K562 (cell line): ENCODE results near the gene MRPL28. TPM values are rescaled to one million over a fixed set of nuclear protein-coding genes. Genes with fewer than 3 reads are reported as not detected.

Experiments used
- CBFA2T3 ChIP-seq: fragments of 450-650 bp; IDR thresholded peaks from 2 replicates; pipeline ENCODE4 v1.6.1; 2017
- CCNT2 ChIP-seq: IDR thresholded peaks from 2 replicates; pipeline ENCODE4 v1.6.1; 2011; ENCODE audit warnings: borderline replicate concordance, low read depth, mild to moderate bottlenecking, moderate library complexity, mixed read lengths, low read length; ENCODE audit not compliant: insufficient read length; ENCODE audit errors: extremely low read depth
- CREB1 ChIP-seq, 2 experiments: sonication (generic) in 1 of 2; formaldehyde crosslinking in 1 of 2; IDR thresholded peaks; 2 replicates each; pipeline versions ENCODE4 v1.6.1 to v1.8.0; 2012 to 2022; ENCODE audit warnings: inconsistent platforms in 1 of 2, mild to moderate bottlenecking in 1 of 2, missing genetic modification reagents in 1 of 2, moderate library complexity in 1 of 2
- CREM ChIP-seq: IDR thresholded peaks from 2 replicates; pipeline ENCODE4 v1.6.1; 2014; ENCODE audit warnings: antibody characterized with exemption, low read depth
- EWSR1 ChIP-seq: fragments of 450-650 bp; IDR thresholded peaks from 2 replicates; pipeline ENCODE4 v1.6.1; 2018; ENCODE audit warnings: borderline replicate concordance, mild to moderate bottlenecking, low read depth, moderate library complexity; ENCODE audit not compliant: partially characterized antibody
- HDAC1 ChIP-seq, 2 experiments: fragments of 450-650 bp; IDR thresholded peaks; 2 replicates each; pipeline ENCODE4 v1.6.1; 2016 to 2017; ENCODE audit warnings: inconsistent platforms in 1 of 2, mild to moderate bottlenecking in 1 of 2, moderate library complexity in 1 of 2
- MYC ChIP-seq, 2 experiments: fragments of 250-450 bp in 1 of 2; sonication (Bioruptor Pico) in 1 of 2; IDR thresholded peaks; 2 replicates each; pipeline versions ENCODE4 v1.5.1 to v1.6.1; 2012 to 2021; ENCODE audit warnings: low read depth in 2 of 2, borderline replicate concordance in 1 of 2, improper control_type of control experiment in 1 of 2, low read length in 1 of 2, mild to moderate bottlenecking in 1 of 2, moderate library complexity in 1 of 2
- NR2C1 ChIP-seq, 2 experiments: fragments of 450-650 bp; IDR thresholded peaks; 2 replicates each; pipeline ENCODE4 v1.6.1; 2017; ENCODE audit warnings: mild to moderate bottlenecking in 2 of 2, antibody characterized with exemption in 1 of 2, inconsistent platforms in 1 of 2, missing compliant biosample characterization in 1 of 2, missing genetic modification characterization in 1 of 2
- RFX1 ChIP-seq: fragments of 450-650 bp; IDR thresholded peaks from 2 replicates; pipeline ENCODE4 v1.6.1; 2016; ENCODE audit warnings: mild to moderate bottlenecking, moderate library complexity
- ZBTB17 ChIP-seq: fragments of 450-650 bp; formaldehyde crosslinking; IDR thresholded peaks from 2 replicates; pipeline ENCODE4 v1.4.0; 2020; ENCODE audit warnings: mild to moderate bottlenecking
- ZC3H4 ChIP-seq: sonication (generic); formaldehyde crosslinking; IDR thresholded peaks from 2 replicates; pipeline ENCODE4 v1.9.0; 2021; ENCODE audit warnings: missing genetic modification reagents, borderline replicate concordance
- polyA plus RNA-seq, 8 experiments: library from polyadenylated mRNA; depleted of rRNA in 4 of 8; stranded (reverse) in 5 of 8; unstranded in 3 of 8; fragments of >200 nt; fragmentation: Nextera tagmentation in 2 of 8; fragmentation: Illumina TruSeq in 1 of 8; extraction: Ambion mirVana in 2 of 8; extraction: Trizol in 1 of 8; gene quantifications; 2 replicates each; pipeline versions ENCODE4 v1.2.1 to v1.2.3, GENCODE V29; 2011 to 2014; ENCODE audit warnings: inconsistent platforms in 1 of 8, missing spikeins in 1 of 8
- total RNA-seq, 7 experiments: library from RNA; depleted of rRNA in 6 of 7; stranded (reverse); fragments of >200 nt in 6 of 7; fragmentation: Illumina TruSeq in 2 of 7; extraction: Trizol in 2 of 7; gene quantifications; 2 replicates each; pipeline versions ENCODE4 v1.2.1 to v1.2.3, GENCODE V29; 2011 to 2021; ENCODE audit warnings: low replicate concordance in 1 of 7
- TF ChIP-seq, protein P1 (sequence below): sonication (generic); formaldehyde crosslinking; IDR thresholded peaks from 2 replicates; pipeline ENCODE4 v1.8.0; 2022; ENCODE audit warnings: missing genetic modification reagents, mild to moderate bottlenecking, borderline replicate concordance
- TF ChIP-seq, protein P2 (sequence below): IDR thresholded peaks from 3 replicates; pipeline ENCODE4 v1.6.1; 2011; ENCODE audit warnings: borderline replicate concordance, mild to moderate bottlenecking, moderate library complexity; ENCODE audit not compliant: insufficient read length; ENCODE audit errors: extremely low read depth
- TF ChIP-seq, protein P3 (sequence below): fragments of 450-650 bp; formaldehyde crosslinking; IDR thresholded peaks from 2 replicates; pipeline ENCODE4 v1.4.0; 2020; ENCODE audit warnings: mild to moderate bottlenecking, moderate library complexity
- TF ChIP-seq, protein P4 (sequence below): sonication (generic); formaldehyde crosslinking; IDR thresholded peaks from 2 replicates; pipeline ENCODE4 v1.8.0; 2022; ENCODE audit warnings: missing genetic modification reagents, mild to moderate bottlenecking, borderline replicate concordance
- TF ChIP-seq, protein P5 (sequence below), 2 experiments: fragments of 450-650 bp; conservative IDR thresholded peaks; 2 replicates each; pipeline ENCODE4 v1.6.1; 2017; ENCODE audit warnings: mild to moderate bottlenecking in 2 of 2, moderate library complexity in 2 of 2

Gene MRPL28
- total and polyA plus RNA-seq, 9 of the 15 experiments (the other 6 are each of a cell fraction or from before 2014, with no cell fraction given) = 2.5 to 323 (median 175) TPM

DNA sequence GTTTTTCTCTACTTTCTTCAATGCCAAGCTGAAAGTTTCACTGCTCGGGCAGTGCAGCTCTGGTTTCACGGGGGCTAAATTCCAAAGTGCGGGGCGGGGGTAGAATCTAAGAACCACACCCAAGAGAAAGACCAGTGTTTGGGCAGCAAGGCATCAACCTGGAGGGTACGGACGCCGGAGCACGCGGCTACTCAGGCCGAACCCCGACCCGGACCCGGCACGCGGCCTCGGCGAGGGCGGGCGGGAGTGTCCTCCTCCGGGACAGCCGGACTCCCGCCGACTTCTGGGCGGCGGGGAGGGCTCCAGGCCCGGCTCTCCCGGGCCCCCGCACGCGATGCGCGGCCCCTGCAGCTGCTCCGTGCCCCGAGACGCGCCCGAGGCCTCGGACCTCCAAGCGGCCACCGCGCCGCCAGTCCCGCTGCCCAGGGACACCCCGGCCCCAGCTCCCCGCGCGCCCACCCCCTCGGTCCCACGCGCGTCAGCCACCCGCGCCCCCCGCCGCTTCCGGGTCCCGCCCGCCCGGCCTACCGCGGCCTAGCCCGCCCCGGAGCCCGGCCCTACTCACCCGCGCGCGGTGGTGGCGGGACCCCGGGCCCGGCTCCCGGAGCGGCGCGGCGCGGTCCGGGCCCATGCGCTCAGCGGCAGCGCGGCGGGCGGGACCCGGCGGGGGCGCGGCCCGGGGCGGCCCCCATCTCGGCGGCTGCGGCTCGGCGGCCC, 18.4 kb downstream of the MRPL28 start (continued):
- TF ChIP-seq ZBTB17 (no peak), CREB1 (IDR thresholded peaks at IDR 0.05) (no peak), CREB1 (CRISPR knock-in tag; IDR thresholded peaks at IDR 0.05) (no peak), MYC (IDR thresholded peaks at IDR 0.05; ENCODE audit: low read depth, low read length) (peak; percentile 69), MYC (CRISPR knock-in tag; IDR thresholded peaks at IDR 0.05; ENCODE audit: borderline replicate concordance, low read depth) (no peak), CCNT2 (peak; percentile 46), ZC3H4 (CRISPR knock-in tag) (no peak), HDAC1 (IDR thresholded peaks at IDR 0.05) (no peak), CBFA2T3 (no peak), RFX1 (no peak), CREM (no peak), NR2C1 (IDR thresholded peaks at IDR 0.05) (no peak), NR2C1 (tag; IDR thresholded peaks at IDR 0.05) (no peak), EWSR1 (no peak)
- TF ChIP-seq, protein P1, sequence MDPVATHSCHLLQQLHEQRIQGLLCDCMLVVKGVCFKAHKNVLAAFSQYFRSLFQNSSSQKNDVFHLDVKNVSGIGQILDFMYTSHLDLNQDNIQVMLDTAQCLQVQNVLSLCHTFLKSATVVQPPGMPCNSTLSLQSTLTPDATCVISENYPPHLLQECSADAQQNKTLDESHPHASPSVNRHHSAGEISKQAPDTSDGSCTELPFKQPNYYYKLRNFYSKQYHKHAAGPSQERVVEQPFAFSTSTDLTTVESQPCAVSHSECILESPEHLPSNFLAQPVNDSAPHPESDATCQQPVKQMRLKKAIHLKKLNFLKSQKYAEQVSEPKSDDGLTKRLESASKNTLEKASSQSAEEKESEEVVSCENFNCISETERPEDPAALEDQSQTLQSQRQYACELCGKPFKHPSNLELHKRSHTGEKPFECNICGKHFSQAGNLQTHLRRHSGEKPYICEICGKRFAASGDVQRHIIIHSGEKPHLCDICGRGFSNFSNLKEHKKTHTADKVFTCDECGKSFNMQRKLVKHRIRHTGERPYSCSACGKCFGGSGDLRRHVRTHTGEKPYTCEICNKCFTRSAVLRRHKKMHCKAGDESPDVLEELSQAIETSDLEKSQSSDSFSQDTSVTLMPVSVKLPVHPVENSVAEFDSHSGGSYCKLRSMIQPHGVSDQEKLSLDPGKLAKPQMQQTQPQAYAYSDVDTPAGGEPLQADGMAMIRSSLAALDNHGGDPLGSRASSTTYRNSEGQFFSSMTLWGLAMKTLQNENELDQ (CRISPR knock-in tag) = no peak
- TF ChIP-seq, protein P2, sequence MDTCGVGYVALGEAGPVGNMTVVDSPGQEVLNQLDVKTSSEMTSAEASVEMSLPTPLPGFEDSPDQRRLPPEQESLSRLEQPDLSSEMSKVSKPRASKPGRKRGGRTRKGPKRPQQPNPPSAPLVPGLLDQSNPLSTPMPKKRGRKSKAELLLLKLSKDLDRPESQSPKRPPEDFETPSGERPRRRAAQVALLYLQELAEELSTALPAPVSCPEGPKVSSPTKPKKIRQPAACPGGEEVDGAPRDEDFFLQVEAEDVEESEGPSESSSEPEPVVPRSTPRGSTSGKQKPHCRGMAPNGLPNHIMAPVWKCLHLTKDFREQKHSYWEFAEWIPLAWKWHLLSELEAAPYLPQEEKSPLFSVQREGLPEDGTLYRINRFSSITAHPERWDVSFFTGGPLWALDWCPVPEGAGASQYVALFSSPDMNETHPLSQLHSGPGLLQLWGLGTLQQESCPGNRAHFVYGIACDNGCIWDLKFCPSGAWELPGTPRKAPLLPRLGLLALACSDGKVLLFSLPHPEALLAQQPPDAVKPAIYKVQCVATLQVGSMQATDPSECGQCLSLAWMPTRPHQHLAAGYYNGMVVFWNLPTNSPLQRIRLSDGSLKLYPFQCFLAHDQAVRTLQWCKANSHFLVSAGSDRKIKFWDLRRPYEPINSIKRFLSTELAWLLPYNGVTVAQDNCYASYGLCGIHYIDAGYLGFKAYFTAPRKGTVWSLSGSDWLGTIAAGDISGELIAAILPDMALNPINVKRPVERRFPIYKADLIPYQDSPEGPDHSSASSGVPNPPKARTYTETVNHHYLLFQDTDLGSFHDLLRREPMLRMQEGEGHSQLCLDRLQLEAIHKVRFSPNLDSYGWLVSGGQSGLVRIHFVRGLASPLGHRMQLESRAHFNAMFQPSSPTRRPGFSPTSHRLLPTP = no peak
- TF ChIP-seq, protein P3, sequence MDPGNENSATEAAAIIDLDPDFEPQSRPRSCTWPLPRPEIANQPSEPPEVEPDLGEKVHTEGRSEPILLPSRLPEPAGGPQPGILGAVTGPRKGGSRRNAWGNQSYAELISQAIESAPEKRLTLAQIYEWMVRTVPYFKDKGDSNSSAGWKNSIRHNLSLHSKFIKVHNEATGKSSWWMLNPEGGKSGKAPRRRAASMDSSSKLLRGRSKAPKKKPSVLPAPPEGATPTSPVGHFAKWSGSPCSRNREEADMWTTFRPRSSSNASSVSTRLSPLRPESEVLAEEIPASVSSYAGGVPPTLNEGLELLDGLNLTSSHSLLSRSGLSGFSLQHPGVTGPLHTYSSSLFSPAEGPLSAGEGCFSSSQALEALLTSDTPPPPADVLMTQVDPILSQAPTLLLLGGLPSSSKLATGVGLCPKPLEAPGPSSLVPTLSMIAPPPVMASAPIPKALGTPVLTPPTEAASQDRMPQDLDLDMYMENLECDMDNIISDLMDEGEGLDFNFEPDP = no peak
- TF ChIP-seq, protein P4, sequence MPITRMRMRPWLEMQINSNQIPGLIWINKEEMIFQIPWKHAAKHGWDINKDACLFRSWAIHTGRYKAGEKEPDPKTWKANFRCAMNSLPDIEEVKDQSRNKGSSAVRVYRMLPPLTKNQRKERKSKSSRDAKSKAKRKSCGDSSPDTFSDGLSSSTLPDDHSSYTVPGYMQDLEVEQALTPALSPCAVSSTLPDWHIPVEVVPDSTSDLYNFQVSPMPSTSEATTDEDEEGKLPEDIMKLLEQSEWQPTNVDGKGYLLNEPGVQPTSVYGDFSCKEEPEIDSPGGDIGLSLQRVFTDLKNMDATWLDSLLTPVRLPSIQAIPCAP (CRISPR knock-in tag) = no peak
- TF ChIP-seq, protein P5, sequence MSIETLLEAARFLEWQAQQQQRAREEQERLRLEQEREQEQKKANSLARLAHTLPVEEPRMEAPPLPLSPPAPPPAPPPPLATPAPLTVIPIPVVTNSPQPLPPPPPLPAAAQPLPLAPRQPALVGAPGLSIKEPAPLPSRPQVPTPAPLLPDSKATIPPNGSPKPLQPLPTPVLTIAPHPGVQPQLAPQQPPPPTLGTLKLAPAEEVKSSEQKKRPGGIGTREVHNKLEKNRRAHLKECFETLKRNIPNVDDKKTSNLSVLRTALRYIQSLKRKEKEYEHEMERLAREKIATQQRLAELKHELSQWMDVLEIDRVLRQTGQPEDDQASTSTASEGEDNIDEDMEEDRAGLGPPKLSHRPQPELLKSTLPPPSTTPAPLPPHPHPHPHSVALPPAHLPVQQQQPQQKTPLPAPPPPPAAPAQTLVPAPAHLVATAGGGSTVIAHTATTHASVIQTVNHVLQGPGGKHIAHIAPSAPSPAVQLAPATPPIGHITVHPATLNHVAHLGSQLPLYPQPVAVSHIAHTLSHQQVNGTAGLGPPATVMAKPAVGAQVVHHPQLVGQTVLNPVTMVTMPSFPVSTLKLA (conservative IDR thresholded peaks at IDR 0.05) = peak in 1 of 2 experiments; percentile 51; a peak in 1 of 4 replicates
